Esophagus squamous epithelium (tissue), 4 donors: ENCODE data around the gene HRC.

Experiments
- POLR2A ChIP-seq, 4 donors: fragments of 450-650 bp; IDR thresholded peaks; one replicate each; pipeline ENCODE4 v1.6.1; 2017; ENCODE audit warnings: antibody characterized with exemption in 4 of 4, mild to moderate bottlenecking in 4 of 4, moderate library complexity in 3 of 4
- TF ChIP-seq, protein P1 (sequence below), 6 experiments: fragments of 450-650 bp in 4 of 6; fragments of 200-600 bp in 2 of 6; sonication (generic) in 2 of 6; IDR thresholded peaks; one replicate each; pipeline ENCODE4 v1.5.1; 2016 to 2019; ENCODE audit warnings: antibody characterized with exemption in 6 of 6, mild to moderate bottlenecking in 4 of 6, moderate library complexity in 4 of 6

DNA sequence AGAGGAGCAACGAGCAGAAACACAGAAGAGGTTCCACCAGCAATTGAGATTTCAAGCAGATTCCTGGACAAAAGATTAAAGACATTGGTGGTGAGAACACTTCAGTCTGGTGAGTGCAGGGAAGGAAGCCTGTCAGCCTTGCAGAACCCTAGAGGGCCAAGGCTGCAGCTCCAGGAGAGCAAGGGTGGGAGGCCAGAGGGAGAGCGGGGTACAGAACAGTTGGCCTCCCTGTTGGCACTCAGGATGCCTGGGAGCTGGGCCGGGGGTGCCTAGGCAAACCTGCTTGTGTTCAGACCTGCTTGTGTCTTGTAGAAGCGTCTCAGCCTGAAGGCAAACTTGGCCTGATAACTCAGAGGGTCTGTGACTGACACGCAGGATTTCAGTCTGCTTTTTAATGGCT, 46.1 kb downstream of the HRC start:
- TF ChIP-seq, protein P1, sequence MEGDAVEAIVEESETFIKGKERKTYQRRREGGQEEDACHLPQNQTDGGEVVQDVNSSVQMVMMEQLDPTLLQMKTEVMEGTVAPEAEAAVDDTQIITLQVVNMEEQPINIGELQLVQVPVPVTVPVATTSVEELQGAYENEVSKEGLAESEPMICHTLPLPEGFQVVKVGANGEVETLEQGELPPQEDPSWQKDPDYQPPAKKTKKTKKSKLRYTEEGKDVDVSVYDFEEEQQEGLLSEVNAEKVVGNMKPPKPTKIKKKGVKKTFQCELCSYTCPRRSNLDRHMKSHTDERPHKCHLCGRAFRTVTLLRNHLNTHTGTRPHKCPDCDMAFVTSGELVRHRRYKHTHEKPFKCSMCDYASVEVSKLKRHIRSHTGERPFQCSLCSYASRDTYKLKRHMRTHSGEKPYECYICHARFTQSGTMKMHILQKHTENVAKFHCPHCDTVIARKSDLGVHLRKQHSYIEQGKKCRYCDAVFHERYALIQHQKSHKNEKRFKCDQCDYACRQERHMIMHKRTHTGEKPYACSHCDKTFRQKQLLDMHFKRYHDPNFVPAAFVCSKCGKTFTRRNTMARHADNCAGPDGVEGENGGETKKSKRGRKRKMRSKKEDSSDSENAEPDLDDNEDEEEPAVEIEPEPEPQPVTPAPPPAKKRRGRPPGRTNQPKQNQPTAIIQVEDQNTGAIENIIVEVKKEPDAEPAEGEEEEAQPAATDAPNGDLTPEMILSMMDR (IDR thresholded peaks at IDR 0.05): no peak
- no peak for TF ChIP-seq POLR2A (IDR thresholded peaks at IDR 0.05)
